Endothelial cell of umbilical vein (primary cell): ENCODE measurements around the gene ZNF474. TPM values are rescaled to one million over a fixed set of nuclear protein-coding genes. Genes with fewer than 3 reads are reported as not detected.

Experiments
- BruUV-seq: library from RNA; stranded (reverse); fragments of 400-500 nt; replicated peaks from 2 replicates; lab custom pipeline; 2021; lab: Mats Ljungman, UMichigan
- CTCF ChIA-PET: fragments of 300-600, 350-600 bp; sonication (Branson Sonifier 250); formaldehyde crosslinking; loops from one replicate; lab custom pipeline; 2021; ENCODE audit warnings: antibody characterized with exemption, inconsistent platforms; lab: Charles Lee
- POLR2A ChIA-PET: fragments of 300-600, 350-600 bp; sonication (Branson Sonifier 250); formaldehyde crosslinking; loops from one replicate; lab custom pipeline; 2021; ENCODE audit warnings: antibody characterized with exemption, inconsistent platforms; lab: Charles Lee
- DNase-seq: peaks from one replicate; pipeline ENCODE4 v3.0.0-alpha.2; 2011; ENCODE audit warnings: low read depth, low spot score
- FAIRE-seq: peaks from 2 replicates; lab custom pipeline; 2011; peaks lifted over from hg19 to GRCh38; lab: Jason Lieb, UNC
- H2AFZ ChIP-seq: 2 replicates; pipeline ENCODE4 v1.6.0; 2012; ENCODE audit warnings: low read depth, low read length, control low read depth, inconsistent platforms
- H3K27ac ChIP-seq: 2 replicates; pipeline ENCODE4 v1.5.1; 2011; ENCODE audit warnings: low read depth, mild to moderate bottlenecking, control low read depth, low read length, moderate library complexity; ENCODE audit not compliant: insufficient read depth
- H3K27me3 ChIP-seq, 2 experiments: 2 replicates each; pipeline versions ENCODE4 v1.6.0 to v1.6.1; 2011; ENCODE audit warnings: low read length in 2 of 2, mixed read lengths in 1 of 2; ENCODE audit not compliant: control insufficient read depth in 2 of 2, insufficient read depth in 2 of 2
- H3K36me3 ChIP-seq, 2 experiments: 2 replicates in 1 of 2; 3 replicates in 1 of 2; pipeline ENCODE4 v1.5.1; 2011; ENCODE audit warnings: low read length in 2 of 2, mild to moderate bottlenecking in 1 of 2, moderate library complexity in 1 of 2; ENCODE audit not compliant: control insufficient read depth in 2 of 2, insufficient read depth in 2 of 2; ENCODE audit errors: extremely low read depth in 1 of 2
- H3K4me1 ChIP-seq: 3 replicates; pipeline ENCODE4 v1.5.1; 2011; ENCODE audit warnings: mild to moderate bottlenecking, low read length; ENCODE audit not compliant: control insufficient read depth, insufficient read depth; ENCODE audit errors: extremely low read depth
- H3K4me2 ChIP-seq: 2 replicates; pipeline ENCODE4 v1.6.1; 2011; ENCODE audit warnings: low read length, control low read depth, mixed read lengths; ENCODE audit not compliant: insufficient read depth
- H3K4me3 ChIP-seq, 3 experiments: fragments of 200-600 bp in 1 of 3; sonication (generic), shearing (Covaris generic) in 1 of 3; replicated peaks in 1 of 3; 2 replicates each; pipeline ENCODE4 v1.5.1; 2011 to 2016; ENCODE audit warnings: control low read depth in 3 of 3, low read length in 3 of 3, mild to moderate bottlenecking in 2 of 3, inconsistent platforms in 1 of 3, low read depth in 1 of 3, moderate library complexity in 1 of 3; ENCODE audit not compliant: insufficient read depth in 1 of 3
- H3K79me2 ChIP-seq: 2 replicates; pipeline ENCODE4 v1.6.0; 2012; ENCODE audit warnings: low read length, inconsistent platforms; ENCODE audit not compliant: control insufficient read depth, insufficient read depth
- H3K9ac ChIP-seq: replicated peaks from 2 replicates; pipeline ENCODE3; 2011; ENCODE audit warnings: low read length, control low read depth; ENCODE audit not compliant: insufficient read depth; ENCODE audit errors: extremely low read depth
- H3K9me1 ChIP-seq: replicated peaks from 3 replicates; pipeline ENCODE4 v1.6.0; 2011; ENCODE audit warnings: mild to moderate bottlenecking, low read length; ENCODE audit not compliant: control insufficient read depth, insufficient read depth; ENCODE audit errors: extremely low read depth
- H3K9me3 ChIP-seq: replicated peaks from 2 replicates; pipeline ENCODE4 v1.5.1; 2012; ENCODE audit warnings: low read length, inconsistent platforms; ENCODE audit not compliant: control insufficient read depth, insufficient read depth
- H4K20me1 ChIP-seq: replicated peaks from 2 replicates; pipeline ENCODE3; 2011; ENCODE audit warnings: mild to moderate bottlenecking, low read length; ENCODE audit not compliant: control insufficient read depth, insufficient read depth; ENCODE audit errors: extremely low read depth
- EZH2 ChIP-seq: IDR thresholded peaks from 2 replicates; pipeline ENCODE4 v1.6.1; 2012; ENCODE audit warnings: borderline replicate concordance, low read depth, mild to moderate bottlenecking, moderate library complexity, low read length, inconsistent platforms; ENCODE audit not compliant: severe bottlenecking
- FOS ChIP-seq: IDR thresholded peaks from 2 replicates; pipeline ENCODE4 v1.6.1; 2011; ENCODE audit warnings: mild to moderate bottlenecking, low read length, moderate library complexity, borderline replicate concordance; ENCODE audit not compliant: insufficient read depth
- GATA2 ChIP-seq: IDR thresholded peaks from 2 replicates; pipeline ENCODE4 v1.7.0; 2011; ENCODE audit warnings: low read depth, mild to moderate bottlenecking, moderate library complexity, mixed read lengths, low read length; ENCODE audit not compliant: insufficient read length, insufficient read depth
- JUN ChIP-seq: IDR thresholded peaks from 2 replicates; pipeline ENCODE4 v1.6.1; 2011; ENCODE audit warnings: borderline replicate concordance, low read depth; ENCODE audit not compliant: insufficient read length, insufficient read depth
- MYC ChIP-seq: IDR thresholded peaks from one replicate; pipeline ENCODE4 v1.6.1; 2011; ENCODE audit warnings: mild to moderate bottlenecking, low read depth, low read length
- POLR2A ChIP-seq: IDR thresholded peaks from 2 replicates; pipeline ENCODE4 v1.6.1; 2012; ENCODE audit warnings: low read depth, mild to moderate bottlenecking, control low read depth, low read length
- POLR2AphosphoS5 ChIP-seq: IDR thresholded peaks from 2 replicates; pipeline ENCODE4 v1.6.1; 2012; ENCODE audit warnings: low read depth, mild to moderate bottlenecking, control low read depth, low read length, moderate library complexity; ENCODE audit not compliant: insufficient read depth
- dilution Hi-C: fragments of 300-500 bp; cut with MboI; formaldehyde crosslinking; loops from one replicate; pipeline ENCODE4 v1.15.0; 2019; ENCODE audit warnings: low sequenced_read_pairs; ENCODE audit not compliant: extremely low pct_ligation_motif_present
- intact Hi-C: fragments of 100-400 bp; cut with micrococcal nuclease; formaldehyde crosslinking; loops from one replicate; pipeline ENCODE4 v1.10.0; 2022
- polyA plus RNA-seq, 4 experiments: library from polyadenylated mRNA; depleted of rRNA in 3 of 4; stranded (reverse) in 3 of 4; unstranded in 1 of 4; fragments of >200 nt; gene quantifications; 2 replicates each; pipeline versions ENCODE4 v1.2.1 to v1.2.3, GENCODE V29; 2011 to 2012; ENCODE audit warnings: missing spikeins in 1 of 4
- total RNA-seq: library from RNA; stranded (reverse); gene quantifications from 2 replicates; pipeline ENCODE4 v1.2.3, GENCODE V29; 2021
- TF ChIP-seq, protein P1 (sequence below): IDR thresholded peaks from 2 replicates; pipeline ENCODE4 v1.6.1; 2011; ENCODE audit not compliant: insufficient read depth, insufficient read length
- TF ChIP-seq, protein P2 (sequence below), 2 donors: IDR thresholded peaks; 1 replicate in 1 of 2; 2 replicates in 1 of 2; pipeline ENCODE4 v1.5.1; 2011; ENCODE audit warnings: low read length in 2 of 2, mild to moderate bottlenecking in 2 of 2, moderate library complexity in 2 of 2, control low read depth in 1 of 2, inconsistent platforms in 1 of 2, low read depth in 1 of 2; ENCODE audit not compliant: insufficient read depth in 1 of 2; ENCODE audit errors: extremely low read depth in 1 of 2

The ZNF474 gene
- total and polyA plus RNA-seq, 2 donors (not counting 3 experiments of a cell fraction or from before 2014, with no cell fraction given) = 0.03 TPM; not detected in 1

DNA sequence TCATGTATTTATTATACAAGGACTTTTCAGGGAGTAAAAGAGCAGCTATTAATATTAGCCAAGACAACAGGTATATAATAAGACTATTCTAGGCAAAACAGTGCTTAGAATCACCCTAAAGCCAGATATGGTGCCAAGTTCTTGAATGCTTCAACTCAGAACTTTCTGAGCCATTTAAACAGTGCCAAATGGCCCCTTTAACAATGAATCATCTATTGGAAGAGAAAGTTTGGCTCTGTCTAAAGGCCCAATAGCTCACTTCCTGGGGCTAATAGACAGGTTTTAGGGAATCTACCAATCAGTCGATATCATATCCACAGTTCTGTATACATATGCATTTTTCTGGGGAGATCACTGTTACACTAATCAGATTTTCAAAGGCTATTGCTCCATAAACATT is 42.9 kb downstream of the ZNF474 start:
- no peaks in the 10 kb centered on the region for H3K79me2 ChIP-seq
- intact Hi-C loops (no loop called here), dilution Hi-C loops (no loop called here)
- no peak overlapping the region for H2AFZ ChIP-seq
- H3K4me1 ChIP-seq = no peaks in the 10 kb centered on the region
- H4K20me1 ChIP-seq = no peaks in the 10 kb centered on the region
- no peaks in the 10 kb centered on the region for H3K9me1 ChIP-seq
- H3K36me3 ChIP-seq = no peaks in the 10 kb centered on the region
- no TSS peak for BruUV-seq
- FAIRE-seq (no peak), DNase-seq (no peak)
- no peak overlapping the region for H3K4me3 ChIP-seq
- CTCF ChIA-PET = interaction anchor here (2.6 kb wide), 1 partner anchor 70 kb away, joined by 6 read pairs; no protein-coding TSS in a partner anchor
- H3K9ac ChIP-seq = no peak overlapping the region
- H3K27me3 ChIP-seq = no peaks in the 10 kb centered on the region
- no peak overlapping the region for H3K27ac ChIP-seq
- no peak overlapping the region for H3K4me2 ChIP-seq
- H3K9me3 ChIP-seq = no peaks in the 10 kb centered on the region
- POLR2A ChIA-PET = no interaction called here
- TF ChIP-seq EZH2 (no peak), POLR2A (no peak), POLR2AphosphoS5 (no peak), MYC (no peak), GATA2 (no peak), JUN (no peak), FOS (no peak)
- TF ChIP-seq, protein P1, sequence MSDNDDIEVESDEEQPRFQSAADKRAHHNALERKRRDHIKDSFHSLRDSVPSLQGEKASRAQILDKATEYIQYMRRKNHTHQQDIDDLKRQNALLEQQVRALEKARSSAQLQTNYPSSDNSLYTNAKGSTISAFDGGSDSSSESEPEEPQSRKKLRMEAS = no peak
- TF ChIP-seq, protein P2, sequence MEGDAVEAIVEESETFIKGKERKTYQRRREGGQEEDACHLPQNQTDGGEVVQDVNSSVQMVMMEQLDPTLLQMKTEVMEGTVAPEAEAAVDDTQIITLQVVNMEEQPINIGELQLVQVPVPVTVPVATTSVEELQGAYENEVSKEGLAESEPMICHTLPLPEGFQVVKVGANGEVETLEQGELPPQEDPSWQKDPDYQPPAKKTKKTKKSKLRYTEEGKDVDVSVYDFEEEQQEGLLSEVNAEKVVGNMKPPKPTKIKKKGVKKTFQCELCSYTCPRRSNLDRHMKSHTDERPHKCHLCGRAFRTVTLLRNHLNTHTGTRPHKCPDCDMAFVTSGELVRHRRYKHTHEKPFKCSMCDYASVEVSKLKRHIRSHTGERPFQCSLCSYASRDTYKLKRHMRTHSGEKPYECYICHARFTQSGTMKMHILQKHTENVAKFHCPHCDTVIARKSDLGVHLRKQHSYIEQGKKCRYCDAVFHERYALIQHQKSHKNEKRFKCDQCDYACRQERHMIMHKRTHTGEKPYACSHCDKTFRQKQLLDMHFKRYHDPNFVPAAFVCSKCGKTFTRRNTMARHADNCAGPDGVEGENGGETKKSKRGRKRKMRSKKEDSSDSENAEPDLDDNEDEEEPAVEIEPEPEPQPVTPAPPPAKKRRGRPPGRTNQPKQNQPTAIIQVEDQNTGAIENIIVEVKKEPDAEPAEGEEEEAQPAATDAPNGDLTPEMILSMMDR (IDR thresholded peaks at IDR 0.05; ENCODE audit: extremely low read depth in 1 of 2, insufficient read depth in 1 of 2, low read depth in 1 of 2, low read length in 2 of 2) = no peak
